Frontal cortex (tissue), 4 donors: ENCODE measurements around the gene WDCP. TPM values are rescaled to one million over a fixed set of nuclear protein-coding genes. Genes with fewer than 3 reads are reported as not detected.
"Not testable (repeated sequence)": the region's sequence is repeated elsewhere in the genome, so short reads cannot be mapped to it uniquely, and the experiment has no call there.

Source experiments
- DNase-seq, 2 donors: peaks; one replicate each; pipeline ENCODE4 v3.0.0; 2012; ENCODE audit warnings: low spot score in 2 of 2
- FAIRE-seq: peaks from 2 replicates; lab custom pipeline; 2012; peaks lifted over from hg19 to GRCh38; lab: Jason Lieb, UNC
- total RNA-seq: library from RNA; depleted of rRNA; stranded (reverse); fragments of >200 nt; gene quantifications from one replicate; pipeline ENCODE4 v1.2.3, GENCODE V29; 2014
- donor health status: control.
- donor health status: control.
- donor health status: control.

The WDCP gene
- total RNA-seq, 1 donor from 2014 or later = 27.3 TPM

DNA sequence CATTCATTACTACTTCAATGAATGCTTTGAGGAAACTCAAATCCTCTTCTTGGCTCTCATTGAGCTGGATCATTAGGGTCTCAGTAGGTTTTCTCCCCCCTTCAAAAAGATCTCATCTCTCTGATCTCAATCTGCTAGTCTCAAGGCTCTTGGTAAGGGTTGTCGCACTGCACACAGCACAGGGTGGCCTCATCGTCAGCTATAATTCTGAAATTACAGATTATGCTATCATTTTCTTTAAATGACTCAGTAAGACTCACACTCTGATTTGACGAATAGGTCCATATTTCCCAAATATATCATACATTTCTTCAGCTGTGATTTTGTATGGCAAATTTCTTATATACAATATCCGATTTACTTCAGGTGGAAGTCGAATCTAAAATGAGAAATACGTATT lies 26.6 kb upstream of the WDCP start:
- no peak for DNase-seq
- no peak for FAIRE-seq

DNA sequence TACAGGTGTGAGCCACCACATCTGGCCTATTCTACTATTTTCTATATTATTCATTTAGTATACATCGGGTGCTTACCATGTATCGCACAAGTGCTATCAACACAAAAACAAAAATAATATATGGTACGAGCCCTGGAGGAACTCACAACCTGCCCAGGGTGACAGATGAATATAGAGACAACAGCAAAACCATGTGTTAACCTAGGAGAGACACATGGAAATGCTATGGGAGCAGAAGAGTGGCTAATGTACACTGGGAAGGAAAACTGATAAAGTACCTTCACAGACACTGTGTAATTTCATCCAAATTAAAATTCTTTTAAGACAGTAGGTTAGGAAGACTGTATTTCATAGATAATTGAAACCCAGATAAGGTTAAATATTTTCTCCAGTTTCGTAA lies 25.1 kb upstream of the WDCP start:
- DNase-seq = no peak
- FAIRE-seq = no peak

DNA sequence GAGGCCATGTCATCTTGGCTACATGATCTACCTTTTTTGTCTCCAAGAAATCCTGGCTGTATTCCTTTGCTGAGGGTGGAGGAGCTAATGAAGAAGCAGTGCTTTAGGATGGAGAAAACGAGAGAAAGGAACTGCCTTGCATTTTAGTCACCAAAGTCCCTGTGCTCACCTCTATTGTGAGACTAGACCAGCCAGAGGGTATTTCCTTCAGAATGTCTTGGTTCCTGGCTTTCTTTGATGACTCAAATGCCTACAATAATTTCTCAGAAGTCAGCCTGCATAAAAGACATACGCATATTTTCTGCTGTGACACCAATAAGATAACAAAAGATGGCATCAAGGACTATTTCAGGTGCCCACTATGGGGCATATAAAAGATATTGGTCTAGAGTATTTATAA lies 18.1 kb upstream of the WDCP start:
- no peak for DNase-seq
- FAIRE-seq = no peak

DNA sequence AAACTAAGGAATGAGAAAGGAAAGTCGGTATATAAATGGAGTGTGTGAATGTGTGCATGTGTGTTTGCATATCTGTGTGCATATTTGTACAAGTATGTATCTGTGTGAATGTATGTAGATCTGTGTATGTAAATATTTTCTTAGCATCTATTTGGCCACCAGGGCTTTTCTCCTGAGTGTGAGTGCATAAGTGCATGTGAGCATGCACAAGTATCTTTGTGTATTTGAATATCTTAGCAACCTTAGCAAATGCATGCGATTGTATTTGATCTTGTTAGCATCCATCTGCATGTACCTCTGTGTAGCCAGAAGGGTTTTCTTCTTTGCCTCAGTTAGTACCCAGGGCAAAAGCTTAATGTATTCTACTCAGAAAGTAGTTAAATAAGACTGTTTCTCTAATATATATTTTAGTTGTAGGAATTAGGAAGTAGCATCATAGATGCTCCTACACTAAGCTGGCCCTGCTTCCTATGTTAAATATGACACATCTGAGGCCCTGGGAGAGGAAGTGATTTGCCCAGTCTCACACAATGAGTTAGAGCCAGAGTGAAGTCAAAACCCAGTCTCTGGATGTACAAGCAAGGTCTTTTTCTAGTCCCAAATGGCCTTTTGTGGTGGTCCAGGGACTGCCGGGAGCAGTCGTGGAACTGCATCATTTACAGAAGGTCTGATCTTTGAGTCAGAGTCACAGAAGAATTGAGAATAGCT lies 11.5 kb upstream of the WDCP start:
- FAIRE-seq (no peak), DNase-seq (no peak)

DNA sequence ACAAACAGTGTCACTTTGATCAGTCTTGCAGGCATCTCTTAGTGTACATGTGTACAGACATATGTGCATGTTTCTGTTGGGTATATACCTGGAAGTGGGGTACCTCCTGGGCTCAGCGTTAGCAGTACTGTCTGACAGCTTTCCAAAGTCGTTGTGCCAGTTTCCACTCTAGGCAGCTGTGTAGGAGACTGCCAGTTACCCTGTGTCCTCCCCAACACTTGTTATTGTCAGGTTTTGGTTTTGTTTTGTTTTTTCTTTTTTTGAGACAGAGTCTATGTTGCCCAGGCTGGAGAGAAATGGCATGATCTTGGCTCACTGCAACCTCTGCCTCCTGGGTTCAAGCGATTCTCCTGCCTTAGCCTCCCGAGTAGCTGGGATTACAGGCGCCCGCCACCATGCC lies 8.6 kb upstream of the WDCP start:
- FAIRE-seq = no peak
- DNase-seq = no peak

DNA sequence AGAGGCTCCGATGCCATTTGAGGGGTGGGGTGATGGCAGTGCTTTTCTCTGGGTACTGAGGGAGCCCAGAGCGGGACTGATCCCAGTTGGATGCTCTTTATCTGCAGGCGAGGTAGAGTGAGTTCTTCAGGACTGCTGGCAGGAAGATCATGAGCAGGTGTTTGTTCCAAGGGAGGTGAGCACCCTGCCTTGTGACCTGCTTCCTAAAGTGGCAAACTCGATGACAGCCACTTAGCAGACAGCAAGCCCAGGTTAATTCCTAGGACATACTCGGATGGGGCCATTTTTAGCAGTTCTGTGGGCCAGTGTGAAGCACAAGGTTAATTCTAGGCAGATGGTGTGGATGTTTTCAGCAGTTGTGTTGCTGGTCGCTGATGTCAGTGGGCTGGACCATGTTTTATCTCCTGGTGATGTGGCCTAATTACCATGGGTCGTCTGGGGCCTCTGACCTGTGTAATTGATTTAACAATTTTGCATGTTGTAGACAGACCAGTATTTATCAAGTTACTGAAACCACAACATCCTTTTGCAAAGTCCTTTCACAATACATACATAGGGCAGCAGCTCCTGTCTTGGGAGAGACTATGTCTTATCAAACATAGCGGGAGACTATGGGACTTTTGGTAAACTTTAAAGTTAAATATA lies 7.3 kb upstream of the WDCP start:
- FAIRE-seq = no peak
- no peak for DNase-seq

DNA sequence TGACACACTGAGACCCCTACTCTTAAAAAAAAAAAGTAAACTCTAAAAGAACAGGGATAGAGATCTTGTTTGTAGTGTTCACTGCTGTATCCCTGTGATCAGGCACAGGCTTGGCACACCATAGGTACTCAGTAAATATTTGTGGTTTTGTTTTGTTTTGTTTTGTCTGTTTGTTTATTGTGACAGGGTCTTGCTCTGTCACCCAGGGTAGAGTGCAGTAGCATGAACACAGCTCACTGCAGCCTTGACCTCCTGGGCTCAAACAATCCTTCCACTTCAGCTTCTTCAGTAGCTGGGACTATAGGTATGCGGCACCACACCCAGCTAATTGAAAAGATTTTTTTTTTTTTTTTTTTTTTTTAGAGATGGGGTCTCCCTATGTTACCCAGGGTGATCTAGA lies 5.8 kb upstream of the WDCP start:
- no peak for DNase-seq
- FAIRE-seq = no peak

DNA sequence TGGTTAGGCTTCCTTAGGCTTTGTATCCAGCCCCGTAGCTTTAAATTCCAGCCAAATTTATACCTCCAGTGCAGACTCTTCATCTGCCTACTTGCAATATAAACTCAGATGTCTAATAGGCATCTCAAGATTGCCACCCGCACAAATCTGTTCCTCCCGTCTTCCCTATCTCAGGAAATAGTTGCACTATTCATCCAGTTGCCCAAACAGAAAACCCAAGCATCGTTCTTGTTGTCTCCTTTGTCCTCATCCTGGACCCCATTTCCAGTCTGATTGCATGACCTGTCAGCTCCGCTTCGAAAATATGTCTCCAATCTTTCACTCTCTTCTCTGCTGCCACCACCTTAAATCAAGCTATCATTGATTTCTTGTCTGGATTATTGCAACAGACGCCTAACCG lies 4.6 kb upstream of the WDCP start:
- FAIRE-seq = no peak
- no peak for DNase-seq

DNA sequence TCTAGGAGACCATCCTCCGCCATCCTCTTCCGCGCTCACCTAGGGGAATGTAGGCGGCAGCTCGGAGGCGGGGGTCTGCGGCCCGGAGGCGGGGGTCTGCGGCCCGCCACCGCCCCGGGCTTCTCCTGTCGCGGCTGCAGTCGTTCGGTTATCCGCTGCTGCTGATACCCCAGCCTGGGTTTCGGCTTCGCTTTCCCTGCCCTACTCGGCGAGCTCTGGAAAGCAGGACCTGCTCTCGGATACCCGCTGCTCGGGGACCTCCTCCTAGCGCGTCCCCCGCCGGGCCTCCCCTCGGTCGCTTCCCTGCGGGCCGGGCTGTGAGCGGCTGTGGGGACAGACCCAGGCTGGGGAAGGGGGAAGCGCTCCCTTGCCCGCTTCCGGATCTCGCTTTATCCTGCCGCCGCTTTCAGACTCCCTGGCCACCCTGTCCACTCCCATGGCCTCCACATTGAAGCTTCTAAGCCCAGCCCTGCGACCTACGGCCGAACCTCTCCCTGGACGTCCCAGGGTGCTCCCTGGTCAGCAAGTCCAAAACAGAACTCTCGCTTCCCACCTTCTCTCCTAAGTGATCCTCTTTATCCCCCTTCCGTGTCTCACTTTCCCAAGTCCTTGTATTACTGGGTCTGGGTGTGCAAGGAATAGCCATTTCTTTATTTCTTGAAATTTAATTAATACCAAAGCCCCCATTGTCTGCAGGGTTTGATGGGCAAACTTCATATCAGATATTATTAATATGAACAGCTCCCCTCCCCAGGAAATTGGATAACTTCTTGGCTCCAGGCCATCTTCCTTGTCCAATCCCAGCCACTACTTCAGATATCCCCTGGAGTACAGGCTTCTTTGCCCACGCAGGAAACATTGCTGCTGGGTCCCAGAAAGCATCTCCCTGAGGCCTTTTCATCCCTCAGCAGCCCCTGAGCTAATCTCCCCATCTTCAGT lies 3.1 kb upstream of the WDCP start:
- no peak for FAIRE-seq

DNA sequence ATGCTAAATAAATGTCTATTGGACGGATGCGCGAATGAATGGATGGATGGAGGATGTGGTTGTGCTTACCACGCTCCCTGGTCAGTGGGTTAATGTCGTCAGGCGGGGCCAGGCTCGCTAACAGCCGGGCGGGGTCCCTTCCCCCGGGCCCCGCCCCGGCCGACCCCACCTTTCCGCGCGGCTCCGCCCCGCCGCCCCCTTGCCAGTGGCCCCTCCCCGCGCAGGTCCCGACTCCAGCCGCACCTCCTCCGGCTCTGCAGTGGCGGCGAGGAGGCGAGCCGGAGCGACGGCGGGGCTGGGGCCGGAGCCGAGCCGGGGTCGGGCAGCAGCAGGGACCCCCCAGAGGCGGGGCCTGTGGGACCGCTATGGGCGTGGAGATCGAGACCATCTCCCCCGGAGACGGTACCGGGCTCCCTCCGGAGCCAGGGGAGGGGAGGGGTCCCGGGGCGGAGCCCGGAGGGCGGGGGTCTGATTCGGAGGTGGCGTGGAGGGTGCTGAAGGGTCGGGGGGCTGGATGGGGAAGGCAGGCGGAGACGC lies 2.4 kb upstream of the WDCP start, which contains the start of gene FKBP1B:
Gene FKBP1B (plus strand): TSS at position 257 of the 537 bp plus-strand sequence. CDS start 109 bp downstream, at position 366.
- FAIRE-seq (no peak), DNase-seq (peak; percentile 36 to 44)

More for the DNA sequence above, 3.1 kb upstream of the WDCP start:
- peak in 1 of 2 donors; percentile 7 for DNase-seq

DNA sequence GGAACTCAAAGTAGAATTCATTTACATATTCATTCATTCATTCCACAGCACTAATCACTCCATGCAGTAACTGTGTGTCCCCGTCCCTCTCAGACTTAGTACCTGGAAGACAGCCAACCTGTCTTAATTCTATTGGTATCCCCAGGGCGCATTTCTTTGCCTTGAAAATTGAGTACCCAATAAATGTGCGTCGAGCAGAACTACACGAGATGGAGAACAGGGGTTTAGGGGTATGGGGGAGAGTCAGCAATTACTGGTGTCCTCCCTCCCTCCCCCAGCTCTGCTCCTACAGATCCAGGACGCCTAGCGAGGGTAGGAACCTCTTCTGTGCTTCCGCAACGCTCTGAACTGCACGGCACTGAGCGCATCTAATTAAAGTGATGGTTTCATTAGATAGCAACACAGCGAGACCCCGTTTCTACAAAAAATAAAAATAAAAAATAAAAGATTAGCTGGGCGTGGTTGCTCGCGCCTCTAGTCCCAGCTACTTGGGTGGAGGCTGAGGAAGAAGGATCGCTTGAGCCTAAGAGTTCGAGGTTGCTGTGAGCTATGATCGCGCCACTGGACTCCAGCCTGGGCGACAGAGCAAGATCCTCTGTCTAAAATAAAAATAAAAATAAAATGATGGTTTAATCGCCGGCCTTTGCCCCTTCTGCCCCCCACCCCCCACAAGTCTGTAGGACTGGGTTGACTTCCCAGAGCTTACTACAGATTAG lies 1.7 kb upstream of the WDCP start:
- FAIRE-seq = no peak

DNA sequence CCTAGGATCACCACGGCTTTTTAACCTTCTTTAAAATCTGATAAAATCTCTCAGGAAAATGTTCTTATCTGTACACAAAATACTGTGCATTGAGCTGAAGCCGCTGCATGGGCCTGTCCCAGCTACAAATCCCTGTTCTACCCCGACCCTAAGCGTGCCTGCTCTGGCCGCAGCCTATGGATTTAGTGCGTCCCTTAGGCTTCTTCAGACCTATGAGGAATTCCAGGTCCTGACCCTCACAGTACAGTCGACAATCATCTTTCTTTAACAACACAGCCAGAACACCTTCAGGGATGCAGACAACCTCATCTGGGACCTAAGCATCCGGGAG lies 477 bp upstream of the WDCP start:
- DNase-seq (no peak), FAIRE-seq (no peak)

More for the DNA sequence above, 1.7 kb upstream of the WDCP start:
- no peak for DNase-seq

DNA sequence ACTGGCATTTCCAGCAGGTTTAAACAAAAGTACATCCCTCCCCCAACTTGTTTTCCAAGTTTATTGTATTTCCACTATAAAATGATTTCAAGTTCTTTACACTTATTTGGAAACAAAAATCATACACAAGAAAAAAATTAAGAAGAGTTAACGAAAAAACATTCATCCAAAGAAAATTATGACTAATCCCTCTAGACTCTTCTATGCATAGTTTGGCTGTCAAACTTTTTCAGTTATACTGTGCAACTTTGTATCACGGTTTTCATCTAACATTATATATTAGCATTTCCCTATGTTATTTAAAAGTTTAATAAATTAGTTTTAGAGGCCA lies 627 bp downstream of the WDCP start:
- no peak for FAIRE-seq
- no peak for DNase-seq

DNA sequence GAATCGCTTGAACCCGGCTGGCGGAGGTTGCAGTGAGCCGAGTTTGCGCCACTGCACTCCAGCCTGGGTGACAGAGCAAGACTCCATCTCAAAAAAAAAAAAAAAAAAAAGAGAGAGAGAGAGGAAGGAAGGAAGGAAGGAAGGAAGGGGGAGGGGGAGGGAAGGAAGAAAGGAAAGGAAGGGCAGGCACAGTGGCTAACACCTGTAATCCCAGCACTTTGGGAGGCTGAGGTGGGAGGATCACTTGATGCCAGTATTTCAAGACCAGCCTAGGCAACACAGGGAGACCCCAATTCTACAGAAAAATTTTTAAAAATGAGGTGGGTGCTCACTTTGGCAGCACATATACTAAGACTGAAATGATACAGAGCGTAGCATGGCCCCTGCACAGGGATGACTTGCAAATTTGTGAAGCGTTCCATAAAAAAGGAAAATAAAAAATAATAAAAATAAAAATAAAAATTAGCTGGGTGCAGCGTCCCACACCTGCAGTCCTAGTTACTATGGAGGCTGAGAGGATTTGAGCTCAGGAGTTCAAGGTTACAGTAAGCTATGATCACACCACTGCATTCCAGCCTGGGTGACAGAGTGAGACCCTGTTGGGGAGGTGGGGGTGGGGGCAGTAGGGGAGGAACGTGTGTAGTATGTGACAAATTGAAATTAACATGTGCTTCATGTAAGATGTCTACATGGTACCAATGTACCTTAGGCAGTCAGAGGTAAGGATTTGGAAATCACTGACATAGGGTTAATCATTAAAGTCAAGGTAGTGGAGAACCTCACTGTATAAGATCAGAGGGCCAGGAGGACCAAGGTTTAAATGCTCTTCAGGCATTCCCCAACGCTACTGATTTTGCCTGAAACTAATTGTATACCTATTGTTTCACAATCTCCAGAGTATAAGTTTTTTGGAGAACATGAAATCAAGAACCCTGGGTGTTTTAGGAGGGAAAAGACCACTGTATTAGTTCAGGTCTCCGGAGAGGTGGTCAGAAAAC lies 1.4 kb downstream of the WDCP start:
- FAIRE-seq (no peak), DNase-seq (no peak)

DNA sequence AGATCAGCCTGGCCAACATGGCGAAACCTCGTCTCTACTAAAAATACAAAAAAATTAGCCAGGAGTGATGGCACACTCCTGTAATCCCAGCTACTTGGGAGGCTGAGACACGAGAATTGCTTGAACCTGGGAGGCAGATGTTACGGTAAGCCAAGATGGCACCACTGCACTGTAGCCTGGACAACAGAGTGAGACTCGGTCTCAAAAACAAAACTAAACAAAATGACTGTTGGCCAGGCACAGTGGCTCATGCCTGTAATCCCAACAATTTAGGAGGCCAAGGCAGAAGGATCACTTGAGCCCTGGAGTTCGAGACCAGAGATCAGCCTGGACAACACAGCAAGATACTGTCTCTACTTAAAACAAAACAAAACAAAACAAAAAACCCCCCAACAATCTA lies 4.1 kb downstream of the WDCP start:
- not testable (repeated sequence) for FAIRE-seq, DNase-seq

DNA sequence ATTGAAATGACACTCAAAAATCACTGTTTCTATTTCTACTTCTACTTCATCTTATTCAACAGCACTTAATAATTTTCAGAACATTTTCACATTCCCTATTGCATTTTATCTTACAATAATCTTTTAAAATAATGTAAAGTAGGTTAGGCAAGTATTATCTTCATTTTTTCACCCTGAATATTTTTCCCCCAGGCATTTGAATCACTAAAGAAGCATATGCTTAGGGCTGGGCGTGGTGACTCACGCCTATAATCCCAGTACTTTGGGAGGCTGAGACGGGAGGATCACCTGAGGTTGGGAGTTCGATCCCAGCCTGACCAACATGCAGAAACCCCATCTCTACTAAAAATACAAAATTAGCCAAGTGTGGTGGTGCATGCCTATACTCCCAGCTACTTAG lies 6.7 kb downstream of the WDCP start:
- FAIRE-seq (no peak), DNase-seq (no peak)

DNA sequence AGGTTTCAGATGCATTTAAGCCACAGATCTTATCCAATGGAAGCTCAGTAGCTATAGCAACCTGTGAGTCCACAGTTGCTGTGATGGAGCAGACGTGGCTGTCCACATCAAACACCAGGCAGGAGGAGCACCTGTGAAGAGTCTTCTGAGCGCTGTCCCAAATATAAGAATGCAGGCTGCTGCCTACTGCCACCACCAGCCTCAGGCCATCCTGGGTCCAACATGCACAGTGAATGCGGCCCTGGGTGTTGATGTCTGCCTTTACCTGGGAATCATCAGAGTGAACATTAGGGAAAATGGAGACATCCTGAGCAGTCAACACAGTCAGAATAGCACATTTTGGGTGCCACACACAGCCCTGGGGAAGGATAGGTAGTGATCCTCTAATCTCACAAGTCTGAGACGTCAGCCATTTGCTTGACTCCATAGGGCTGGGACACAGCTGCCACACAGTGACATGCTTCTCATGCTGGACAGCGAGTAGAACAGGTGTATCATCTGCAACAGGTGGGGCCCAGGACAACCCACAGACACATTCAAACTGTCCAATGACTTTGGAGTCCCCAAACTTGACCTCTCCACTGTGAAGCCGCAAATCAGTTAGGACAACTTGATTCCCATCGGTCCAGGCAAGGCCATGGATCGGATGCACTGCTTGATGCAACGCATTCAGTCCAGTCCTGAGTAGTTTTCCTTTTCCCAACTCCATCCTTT lies 8.2 kb downstream of the WDCP start:
- DNase-seq = no peak
- no peak for FAIRE-seq

DNA sequence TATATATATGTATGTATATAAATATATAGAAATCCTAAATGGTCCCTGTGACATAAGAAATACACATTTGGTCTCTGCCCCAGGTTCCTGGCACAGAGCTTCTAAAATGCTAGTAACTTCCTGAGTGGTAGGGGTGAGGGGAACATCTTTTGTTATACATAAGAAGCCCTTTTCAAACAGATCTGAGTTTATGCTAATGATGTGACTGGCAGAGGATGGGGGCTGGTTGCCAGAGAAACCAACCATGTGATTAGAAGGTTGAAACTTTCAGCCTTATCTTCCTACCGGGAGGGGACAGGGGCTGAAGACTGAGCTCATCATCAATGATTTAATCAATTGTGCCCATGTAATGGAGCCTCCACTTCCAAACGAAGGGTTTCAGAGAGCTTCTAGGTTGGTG lies 21.0 kb downstream of the WDCP start:
- no peak for FAIRE-seq

More for the DNA sequence above, 21.0 kb downstream of the WDCP start:
- no peak for DNase-seq
